C4-2B (cell line): ENCODE data around the gene PTPRN2.

Experiments
- CTCF ChIP-seq: fragments of 450-650 bp; conservative IDR thresholded peaks from 2 replicates; pipeline ENCODE4 v1.5.1; 2017; ENCODE audit warnings: mild to moderate bottlenecking
- ZFX ChIP-seq: fragments of 450-650 bp; IDR thresholded peaks from 2 replicates; pipeline ENCODE4 v1.6.1; 2017

- TF ChIP-seq CTCF: no peak
- no peak for TF ChIP-seq ZFX
These were observed 112.0 kb downstream of the PTPRN2 start for GRCh38 chr7:158475679-158476052.
